WTC11 (cell line): ENCODE measurements around the gene DMD. TPM values are rescaled to one million over a fixed set of nuclear protein-coding genes. Genes with fewer than 3 reads are reported as not detected.

Source experiments
- ATAC-seq: fragments of 200-7000 bp; cut with Tn5 transposase; 2 replicates; pipeline ENCODE4 v1.10.0; 2021; ENCODE audit warnings: mild to moderate bottlenecking, moderate library complexity
- CTCF ChIA-PET: fragments of 300-600 bp; sonication (Branson Sonifier 250); formaldehyde crosslinking; loops from one replicate; lab custom pipeline; 2021; ENCODE audit warnings: antibody characterized with exemption; lab: Charles Lee
- POLR2A ChIA-PET: fragments of 350-600 bp; sonication (Branson Sonifier 250); formaldehyde crosslinking; loops from one replicate; lab custom pipeline; 2021; ENCODE audit warnings: antibody characterized with exemption; lab: Charles Lee
- DNase-seq: peaks from one replicate; pipeline ENCODE4 v3.0.0; 2021; ENCODE audit warnings: low spot score
- H3K27ac Mint-ChIP-seq: 2 replicates; pipeline ENCODE4 v1.8.0; 2021; ENCODE audit warnings: mixed read lengths
- H3K27me3 Mint-ChIP-seq: 2 replicates; pipeline ENCODE4 v1.8.0; 2021; ENCODE audit warnings: low read depth, mild to moderate bottlenecking, moderate library complexity, mixed read lengths
- H3K36me3 Mint-ChIP-seq: 2 replicates; pipeline ENCODE4 v1.8.0; 2021; ENCODE audit warnings: mixed read lengths
- H3K4me1 Mint-ChIP-seq: 2 replicates; pipeline ENCODE4 v1.8.0; 2022; ENCODE audit warnings: mixed read lengths
- H3K4me3 Mint-ChIP-seq: 2 replicates; pipeline ENCODE4 v1.8.0; 2021; ENCODE audit warnings: mild to moderate bottlenecking, moderate library complexity, mixed read lengths
- H3K9me3 Mint-ChIP-seq: 2 replicates; pipeline ENCODE4 v1.8.0; 2021; ENCODE audit warnings: mixed read lengths
- ARID4B ChIP-seq: sonication (generic); formaldehyde crosslinking; IDR thresholded peaks from 2 replicates; pipeline ENCODE4 v1.8.0; 2023; ENCODE audit warnings: missing genetic modification reagents, mild to moderate bottlenecking, borderline replicate concordance
- CREB1 ChIP-seq: sonication (generic); formaldehyde crosslinking; IDR thresholded peaks from 2 replicates; pipeline ENCODE4 v1.8.0; 2023; ENCODE audit warnings: mild to moderate bottlenecking, missing genetic modification reagents
- CREM ChIP-seq: sonication (generic); formaldehyde crosslinking; IDR thresholded peaks from 2 replicates; pipeline ENCODE4 v1.8.1; 2022; ENCODE audit warnings: mild to moderate bottlenecking, missing genetic modification reagents, moderate library complexity
- ELF4 ChIP-seq: sonication (generic); formaldehyde crosslinking; IDR thresholded peaks from 2 replicates; pipeline ENCODE4 v1.8.1; 2022; ENCODE audit warnings: low read depth, mild to moderate bottlenecking, moderate library complexity, missing genetic modification reagents
- ETV6 ChIP-seq: sonication (generic); formaldehyde crosslinking; IDR thresholded peaks from 2 replicates; pipeline ENCODE4 v1.8.1; 2022; ENCODE audit warnings: mild to moderate bottlenecking, missing genetic modification reagents
- FOXJ3 ChIP-seq: sonication (generic); formaldehyde crosslinking; IDR thresholded peaks from 2 replicates; pipeline ENCODE4 v1.9.0; 2021; ENCODE audit warnings: missing genetic modification reagents, mild to moderate bottlenecking, borderline replicate concordance
- FOXK1 ChIP-seq: sonication (generic); formaldehyde crosslinking; IDR thresholded peaks from 2 replicates; pipeline ENCODE4 v1.8.0; 2022; ENCODE audit warnings: mild to moderate bottlenecking, moderate library complexity, missing genetic modification reagents
- NFATC4 ChIP-seq: fragments of 250-450 bp; sonication (Bioruptor Pico); IDR thresholded peaks from 2 replicates; pipeline ENCODE4 v1.9.0; 2021; ENCODE audit warnings: mild to moderate bottlenecking
- SMAD4 ChIP-seq: sonication (generic); formaldehyde crosslinking; IDR thresholded peaks from 2 replicates; pipeline ENCODE4 v1.8.0; 2022; ENCODE audit warnings: mild to moderate bottlenecking, missing genetic modification reagents
- TCF7 ChIP-seq: sonication (generic); formaldehyde crosslinking; IDR thresholded peaks from 2 replicates; pipeline ENCODE4 v1.8.0; 2022; ENCODE audit warnings: mild to moderate bottlenecking, low read depth, missing genetic modification reagents, moderate library complexity
- TEAD1 ChIP-seq: sonication (generic); formaldehyde crosslinking; IDR thresholded peaks from 2 replicates; pipeline ENCODE4 v1.8.0; 2022; ENCODE audit warnings: mild to moderate bottlenecking, missing genetic modification reagents
- TEAD4 ChIP-seq: sonication (generic); formaldehyde crosslinking; IDR thresholded peaks from 2 replicates; pipeline ENCODE4 v1.8.0; 2022; ENCODE audit warnings: mild to moderate bottlenecking, missing genetic modification reagents
- ZBTB21 ChIP-seq: sonication (generic); formaldehyde crosslinking; IDR thresholded peaks from 2 replicates; pipeline ENCODE4 v1.8.1; 2023; ENCODE audit warnings: mild to moderate bottlenecking, missing genetic modification reagents, borderline replicate concordance
- ZMAT4 ChIP-seq: fragments of 250-450 bp; sonication (Bioruptor Pico); IDR thresholded peaks from 2 replicates; pipeline ENCODE4 v1.9.0; 2021; ENCODE audit warnings: mild to moderate bottlenecking
- ZNF219 ChIP-seq: sonication (generic); formaldehyde crosslinking; IDR thresholded peaks from 2 replicates; pipeline ENCODE4 v1.8.0; 2023; ENCODE audit warnings: missing genetic modification reagents, mild to moderate bottlenecking, borderline replicate concordance
- ZNF263 ChIP-seq: sonication (generic); formaldehyde crosslinking; IDR thresholded peaks from 2 replicates; pipeline ENCODE4 v1.8.1; 2022; ENCODE audit warnings: low read depth, mild to moderate bottlenecking, moderate library complexity, missing genetic modification reagents
- ZNF416 ChIP-seq: fragments of 250-450 bp; sonication (Bioruptor Pico); IDR thresholded peaks from 2 replicates; pipeline ENCODE4 v1.9.0; 2021; ENCODE audit warnings: mild to moderate bottlenecking, inconsistent platforms
- ZNF512 ChIP-seq: sonication (generic); formaldehyde crosslinking; IDR thresholded peaks from 2 replicates; pipeline ENCODE4 v1.8.1; 2022; ENCODE audit warnings: missing genetic modification reagents, borderline replicate concordance
- ZNF671 ChIP-seq: fragments of 250-450 bp; sonication (Bioruptor Pico); IDR thresholded peaks from 2 replicates; pipeline ENCODE4 v1.8.0; 2021; ENCODE audit warnings: mild to moderate bottlenecking
- ZSCAN18 ChIP-seq: fragments of 250-450 bp; sonication (Bioruptor Pico); IDR thresholded peaks from 2 replicates; pipeline ENCODE4 v2.1.2; 2022; ENCODE audit warnings: mild to moderate bottlenecking, moderate library complexity
- total RNA-seq: library from RNA; stranded (reverse); gene quantifications from 3 replicates; pipeline ENCODE4 v1.2.3, GENCODE V29; 2021
- TF ChIP-seq, protein P1 (sequence below): fragments of 250-450 bp; sonication (Bioruptor Pico); IDR thresholded peaks from 2 replicates; pipeline ENCODE4 v1.9.0; 2021; ENCODE audit warnings: mild to moderate bottlenecking
- TF ChIP-seq, protein P2 (sequence below): sonication (generic); formaldehyde crosslinking; IDR thresholded peaks from 2 replicates; pipeline ENCODE4 v1.8.1; 2023; ENCODE audit warnings: mild to moderate bottlenecking, moderate library complexity, missing genetic modification reagents
- TF ChIP-seq, protein P3 (sequence below): sonication (generic); formaldehyde crosslinking; IDR thresholded peaks from 2 replicates; pipeline ENCODE4 v1.8.1; 2022; ENCODE audit warnings: low read depth, mild to moderate bottlenecking, moderate library complexity, missing genetic modification reagents, borderline replicate concordance

The DMD gene
- total RNA-seq, 1 experiment from 2014 or later, result 9.1 TPM

- H3K9me3 Mint-ChIP-seq, result peaks cover 15% of the 10 kb centered on the region; the same call in 1 of the 2 replicates
Measured at GRCh38 chrX:32514986-32515385, 696.4 kb downstream of the DMD start.

DNA sequence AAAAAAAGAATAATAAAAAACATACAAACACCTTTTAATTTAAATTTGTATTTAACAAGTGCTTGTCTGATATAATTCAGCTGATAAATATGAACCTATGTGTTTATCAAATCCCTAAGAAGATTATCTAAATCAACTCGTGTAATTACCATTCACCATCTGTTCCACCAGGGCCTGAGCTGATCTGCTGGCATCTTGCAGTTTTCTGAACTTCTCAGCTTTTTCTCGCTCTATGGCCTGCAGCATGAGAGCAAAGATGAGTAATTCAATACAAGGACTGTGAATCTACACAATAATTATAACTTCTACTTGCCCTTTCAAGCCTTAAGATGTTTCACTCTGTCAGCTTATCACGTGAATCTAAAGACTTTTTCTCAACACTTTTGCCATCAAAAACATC, 709.7 kb downstream of the DMD start:
- ChIA-PET CTCF (no interaction called here), POLR2A (no interaction called here)
- no peaks in the 10 kb centered on the region for H3K4me1 Mint-ChIP-seq
- H3K27ac Mint-ChIP-seq, result no peak overlapping the region
- H3K27me3 Mint-ChIP-seq, result no peaks in the 10 kb centered on the region
- ATAC-seq, result no peak
- H3K36me3 Mint-ChIP-seq, result no peaks in the 10 kb centered on the region
- H3K9me3 Mint-ChIP-seq, result no peaks in the 10 kb centered on the region
- no peak for DNase-seq
- no peak overlapping the region for H3K4me3 Mint-ChIP-seq
- TF ChIP-seq TEAD4 (CRISPR knock-in tag) (no peak), ZNF219 (CRISPR knock-in tag) (no peak), ZNF671 (CRISPR knock-in tag) (no peak), ARID4B (CRISPR knock-in tag) (no peak), NFATC4 (no peak), FOXK1 (CRISPR knock-in tag) (no peak), ZMAT4 (CRISPR knock-in tag) (no peak), ZNF416 (CRISPR knock-in tag) (no peak), ZSCAN18 (CRISPR knock-in tag) (no peak), TEAD1 (CRISPR knock-in tag) (no peak)

More at GRCh38 chrX:32514986-32515385, 696.4 kb downstream of the DMD start:
- ATAC-seq, result no peak
- H3K4me1 Mint-ChIP-seq, result no peaks in the 10 kb centered on the region
- H3K36me3 Mint-ChIP-seq, result 0 out of 2 replicates have a peak, but pooled peaks cover 3% of the 10 kb centered on the region
- no peak for DNase-seq
- no peak overlapping the region for H3K4me3 Mint-ChIP-seq
- ChIA-PET CTCF (no interaction called here), POLR2A (no interaction called here)
- TF ChIP-seq TEAD1 (CRISPR knock-in tag), result no peak
- no peak for TF ChIP-seq SMAD4 (CRISPR knock-in tag)
- TF ChIP-seq ELF4 (CRISPR knock-in tag), result no peak
- no peak for TF ChIP-seq FOXJ3
- no peak for TF ChIP-seq ETV6 (CRISPR knock-in tag)
- TF ChIP-seq ZNF263 (CRISPR knock-in tag), result no peak
- no peak for TF ChIP-seq ZBTB21 (CRISPR knock-in tag)
- TF ChIP-seq, protein P1, sequence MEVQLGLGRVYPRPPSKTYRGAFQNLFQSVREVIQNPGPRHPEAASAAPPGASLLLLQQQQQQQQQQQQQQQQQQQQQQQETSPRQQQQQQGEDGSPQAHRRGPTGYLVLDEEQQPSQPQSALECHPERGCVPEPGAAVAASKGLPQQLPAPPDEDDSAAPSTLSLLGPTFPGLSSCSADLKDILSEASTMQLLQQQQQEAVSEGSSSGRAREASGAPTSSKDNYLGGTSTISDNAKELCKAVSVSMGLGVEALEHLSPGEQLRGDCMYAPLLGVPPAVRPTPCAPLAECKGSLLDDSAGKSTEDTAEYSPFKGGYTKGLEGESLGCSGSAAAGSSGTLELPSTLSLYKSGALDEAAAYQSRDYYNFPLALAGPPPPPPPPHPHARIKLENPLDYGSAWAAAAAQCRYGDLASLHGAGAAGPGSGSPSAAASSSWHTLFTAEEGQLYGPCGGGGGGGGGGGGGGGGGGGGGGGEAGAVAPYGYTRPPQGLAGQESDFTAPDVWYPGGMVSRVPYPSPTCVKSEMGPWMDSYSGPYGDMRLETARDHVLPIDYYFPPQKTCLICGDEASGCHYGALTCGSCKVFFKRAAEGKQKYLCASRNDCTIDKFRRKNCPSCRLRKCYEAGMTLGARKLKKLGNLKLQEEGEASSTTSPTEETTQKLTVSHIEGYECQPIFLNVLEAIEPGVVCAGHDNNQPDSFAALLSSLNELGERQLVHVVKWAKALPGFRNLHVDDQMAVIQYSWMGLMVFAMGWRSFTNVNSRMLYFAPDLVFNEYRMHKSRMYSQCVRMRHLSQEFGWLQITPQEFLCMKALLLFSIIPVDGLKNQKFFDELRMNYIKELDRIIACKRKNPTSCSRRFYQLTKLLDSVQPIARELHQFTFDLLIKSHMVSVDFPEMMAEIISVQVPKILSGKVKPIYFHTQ, result no peak
- no peak for TF ChIP-seq TCF7 (CRISPR knock-in tag)
- no peak for TF ChIP-seq ZNF512 (CRISPR knock-in tag)
- TF ChIP-seq CREB1, result no peak
- no peak for TF ChIP-seq ZNF671 (CRISPR knock-in tag)
- TF ChIP-seq, protein P2, sequence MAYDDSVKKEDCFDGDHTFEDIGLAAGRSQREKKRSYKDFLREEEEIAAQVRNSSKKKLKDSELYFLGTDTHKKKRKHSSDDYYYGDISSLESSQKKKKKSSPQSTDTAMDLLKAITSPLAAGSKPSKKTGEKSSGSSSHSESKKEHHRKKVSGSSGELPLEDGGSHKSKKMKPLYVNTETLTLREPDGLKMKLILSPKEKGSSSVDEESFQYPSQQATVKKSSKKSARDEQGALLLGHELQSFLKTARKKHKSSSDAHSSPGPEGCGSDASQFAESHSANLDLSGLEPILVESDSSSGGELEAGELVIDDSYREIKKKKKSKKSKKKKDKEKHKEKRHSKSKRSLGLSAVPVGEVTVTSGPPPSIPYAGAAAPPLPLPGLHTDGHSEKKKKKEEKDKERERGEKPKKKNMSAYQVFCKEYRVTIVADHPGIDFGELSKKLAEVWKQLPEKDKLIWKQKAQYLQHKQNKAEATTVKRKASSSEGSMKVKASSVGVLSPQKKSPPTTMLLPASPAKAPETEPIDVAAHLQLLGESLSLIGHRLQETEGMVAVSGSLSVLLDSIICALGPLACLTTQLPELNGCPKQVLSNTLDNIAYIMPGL (CRISPR knock-in tag), result no peak
- TF ChIP-seq CREM (CRISPR knock-in tag), result no peak
- TF ChIP-seq, protein P3, sequence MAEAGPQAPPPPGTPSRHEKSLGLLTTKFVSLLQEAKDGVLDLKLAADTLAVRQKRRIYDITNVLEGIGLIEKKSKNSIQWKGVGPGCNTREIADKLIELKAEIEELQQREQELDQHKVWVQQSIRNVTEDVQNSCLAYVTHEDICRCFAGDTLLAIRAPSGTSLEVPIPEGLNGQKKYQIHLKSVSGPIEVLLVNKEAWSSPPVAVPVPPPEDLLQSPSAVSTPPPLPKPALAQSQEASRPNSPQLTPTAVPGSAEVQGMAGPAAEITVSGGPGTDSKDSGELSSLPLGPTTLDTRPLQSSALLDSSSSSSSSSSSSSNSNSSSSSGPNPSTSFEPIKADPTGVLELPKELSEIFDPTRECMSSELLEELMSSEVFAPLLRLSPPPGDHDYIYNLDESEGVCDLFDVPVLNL (CRISPR knock-in tag), result no peak
- TF ChIP-seq, all 79 proteins: peak for 0
- H3K27ac Mint-ChIP-seq, result no peak overlapping the region
- H3K27me3 Mint-ChIP-seq, result no peaks in the 10 kb centered on the region; the same call in 1 of the 2 replicates
